HG03064 (cell line): ENCODE measurements around the gene MAPK8.

Experiments used
- ATAC-seq: cut with Tn5 transposase; IDR thresholded peaks from one replicate; pipeline ENCODE4 v1.9.1; 2021; ENCODE audit warnings: low read depth; ENCODE audit not compliant: unreplicated experiment

Gene MAPK8

DNA sequence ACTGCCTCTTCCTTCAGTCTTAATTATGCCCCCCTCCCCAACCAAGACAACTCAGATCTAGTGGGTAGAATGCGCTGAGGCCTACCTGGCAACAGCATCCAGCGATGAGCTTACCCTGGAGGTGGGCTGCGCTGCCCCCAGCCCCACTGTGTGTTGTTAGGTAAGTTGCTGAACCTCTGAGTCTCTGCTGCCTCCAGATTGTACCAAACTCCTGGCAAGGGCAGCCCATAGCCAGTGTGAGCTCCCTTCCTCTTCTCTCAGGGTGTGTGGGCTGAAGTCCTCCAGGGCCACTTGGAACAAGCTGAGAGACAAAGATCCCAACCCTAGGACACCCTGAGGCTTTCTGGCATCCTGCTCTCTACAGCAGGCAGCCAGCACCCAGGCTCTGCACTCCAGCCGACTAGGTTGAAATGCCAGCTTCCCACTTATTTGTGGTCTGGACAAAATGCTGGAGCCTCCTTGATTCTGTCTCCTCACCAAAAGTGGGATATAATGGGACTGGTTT lies 163.1 kb downstream of the MAPK8 start:
- ATAC-seq: no peak

DNA sequence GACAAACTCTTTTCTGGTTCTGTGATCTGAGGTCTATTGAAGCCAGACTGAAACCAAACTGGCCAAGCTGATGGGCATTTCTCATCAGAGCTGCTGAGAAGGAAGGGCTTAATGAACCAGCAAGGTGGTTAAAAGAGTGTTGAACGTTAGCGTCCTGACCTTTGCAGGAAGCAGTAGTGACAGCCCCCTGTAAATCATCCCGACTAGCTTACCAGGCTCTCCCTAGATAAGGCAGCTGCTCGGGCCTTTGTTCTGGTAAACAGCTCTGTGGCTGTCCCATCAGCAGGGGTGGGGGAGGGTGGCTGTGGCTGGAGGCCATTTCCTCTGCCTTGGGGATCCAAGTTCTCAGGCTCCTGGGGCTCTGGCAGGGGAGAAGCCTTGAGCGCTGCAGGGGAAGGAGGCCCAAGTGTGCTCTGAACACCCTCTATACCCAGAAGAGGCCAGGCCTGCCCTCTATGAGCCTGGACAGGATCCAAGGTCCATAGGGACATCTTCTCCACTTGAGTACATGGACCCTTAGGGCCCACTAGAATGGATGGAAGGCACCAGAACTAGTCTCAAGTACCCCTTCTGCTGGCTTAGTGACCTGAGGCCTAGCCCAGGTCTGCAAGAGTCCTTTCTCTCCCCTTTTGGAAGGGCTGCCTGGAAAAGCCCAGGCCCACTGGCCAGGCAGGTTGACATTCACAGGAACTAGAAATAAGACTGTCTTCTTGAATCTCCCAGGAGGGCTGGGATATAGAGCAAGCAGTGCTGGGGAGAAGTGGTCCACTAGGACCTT lies 163.8 kb downstream of the MAPK8 start:
- no peak for ATAC-seq

DNA sequence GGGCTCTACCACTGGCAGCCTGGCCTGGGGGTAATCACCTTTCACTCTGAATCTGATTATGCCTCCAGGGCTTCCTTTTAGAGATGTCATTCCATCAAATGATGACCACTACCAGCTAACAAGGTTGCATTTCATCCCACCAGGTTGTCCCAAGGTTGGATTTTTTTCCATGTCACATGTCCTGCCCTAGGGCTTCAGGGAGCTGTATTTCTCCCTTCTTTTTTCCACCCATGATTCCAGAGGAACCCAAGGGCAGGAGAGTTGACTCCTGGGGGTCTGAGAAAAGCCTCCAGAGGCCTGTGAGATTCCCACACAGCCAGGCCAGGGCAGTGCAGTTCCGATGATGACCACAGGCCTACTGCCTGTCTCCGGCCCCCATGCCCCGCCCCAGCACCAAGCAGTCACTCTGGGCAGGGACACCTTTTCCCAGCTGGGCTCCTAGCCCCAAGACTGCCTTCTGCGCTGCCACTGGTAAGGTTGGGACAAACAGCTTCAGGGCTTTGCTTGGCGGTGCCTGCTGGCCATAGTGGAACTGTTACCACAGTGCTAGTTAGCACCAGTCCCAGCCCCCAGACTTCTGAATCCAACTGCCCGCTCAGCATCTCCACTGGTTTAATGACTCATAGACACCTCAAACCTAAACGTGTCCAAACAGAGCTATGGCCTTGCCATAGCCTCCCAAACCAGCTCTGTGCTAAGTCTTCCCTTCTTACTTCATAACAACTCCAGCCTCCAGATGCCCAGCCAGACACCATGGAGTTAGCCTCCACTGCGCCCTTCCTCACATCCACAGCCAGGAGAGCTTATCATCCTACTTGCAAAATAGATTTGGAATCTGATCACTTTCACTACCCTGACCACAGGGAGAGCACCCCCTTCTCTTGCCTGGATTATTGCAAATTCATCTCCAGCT lies 164.7 kb downstream of the MAPK8 start:
- no peak for ATAC-seq

DNA sequence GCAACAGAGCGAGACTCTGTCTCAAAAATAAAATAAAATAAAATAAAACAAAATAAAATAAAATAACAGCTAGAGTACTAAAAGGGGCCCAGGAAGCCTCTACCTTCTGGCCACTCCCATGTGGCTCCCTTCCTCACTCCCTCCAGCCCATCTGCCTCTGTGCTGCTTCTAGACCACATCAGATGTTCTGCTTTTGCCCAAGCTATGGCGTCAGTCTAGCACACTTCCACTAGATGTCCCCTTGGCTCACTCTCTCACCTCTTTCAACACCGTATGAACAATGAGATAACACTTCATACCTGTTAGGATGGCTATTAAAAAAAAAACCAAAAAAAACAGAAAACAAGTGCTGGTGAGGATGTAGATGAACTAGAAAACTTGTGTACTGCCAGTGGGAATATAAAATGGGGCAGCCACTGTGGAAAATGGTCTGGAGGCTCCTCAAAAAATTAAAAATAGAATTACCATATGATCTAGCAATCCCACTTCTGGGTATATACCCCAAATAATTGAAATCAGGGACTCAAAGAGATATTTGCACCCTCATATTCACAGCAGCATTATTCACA lies 166.1 kb downstream of the MAPK8 start:
- ATAC-seq: no peak

DNA sequence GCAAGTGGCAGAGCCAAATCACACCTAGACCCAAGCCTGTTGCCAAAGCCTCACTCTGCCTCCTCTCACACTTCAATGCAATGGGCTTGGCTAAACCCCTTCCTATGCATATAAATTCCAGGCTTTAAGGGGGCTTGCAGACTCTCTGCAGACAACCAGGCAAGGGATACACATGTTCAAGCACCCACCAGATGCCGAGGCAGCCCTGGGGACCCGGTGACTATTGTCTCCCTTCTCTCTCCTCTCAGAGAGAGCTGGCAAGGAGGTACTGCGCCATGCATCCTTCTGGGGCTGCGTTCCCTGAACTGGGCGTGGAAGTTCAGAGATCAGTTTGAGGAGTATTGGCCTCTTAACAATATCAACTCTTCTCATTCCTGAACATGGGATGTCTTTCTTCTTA lies 167.2 kb downstream of the MAPK8 start:
- ATAC-seq: no peak

DNA sequence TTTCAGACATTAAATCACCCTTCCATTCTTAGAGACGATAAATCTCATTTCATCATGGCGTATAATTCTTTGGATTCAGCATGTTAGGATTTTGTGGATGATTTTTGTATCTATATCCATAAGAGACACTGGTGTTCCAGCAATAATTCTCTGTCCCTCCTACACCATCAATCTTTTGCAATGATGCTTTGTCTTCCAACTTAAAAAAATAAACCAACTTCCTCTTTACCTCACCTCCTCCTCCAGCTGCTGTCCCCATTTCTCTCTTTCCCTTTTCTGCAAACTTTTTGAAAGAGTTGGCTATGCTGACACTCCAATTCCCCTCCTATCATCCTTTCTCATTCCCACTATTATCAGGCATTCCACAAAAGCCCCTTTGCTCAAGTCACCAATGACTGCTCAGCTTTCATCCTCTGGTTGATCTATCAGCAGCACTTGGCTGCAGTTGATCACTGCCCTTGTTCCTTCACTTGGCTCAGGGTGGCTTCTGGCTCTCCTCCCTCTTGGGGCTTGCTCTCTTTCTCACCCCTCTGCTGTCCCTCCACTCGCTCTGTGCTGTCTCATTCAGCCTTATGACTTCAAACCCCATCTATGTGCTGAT lies 168.4 kb downstream of the MAPK8 start:
- no peak for ATAC-seq

DNA sequence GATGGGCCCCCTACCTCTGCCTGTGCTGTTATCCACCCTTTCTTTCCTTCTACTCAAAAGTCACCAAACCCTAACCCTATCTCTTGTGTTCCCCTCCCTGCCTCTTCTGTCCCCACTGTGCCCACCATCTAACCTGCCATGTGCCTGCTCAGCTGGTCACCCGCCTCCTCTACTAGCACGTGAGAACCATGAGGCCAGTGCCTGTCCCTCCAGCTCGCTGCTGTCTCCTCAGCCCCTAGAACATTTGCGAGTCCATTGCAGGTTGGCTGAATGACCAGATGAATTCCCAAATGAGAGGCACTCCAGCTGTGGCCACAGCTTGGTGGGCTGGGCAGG lies 169.4 kb downstream of the MAPK8 start:
- ATAC-seq: no peak

DNA sequence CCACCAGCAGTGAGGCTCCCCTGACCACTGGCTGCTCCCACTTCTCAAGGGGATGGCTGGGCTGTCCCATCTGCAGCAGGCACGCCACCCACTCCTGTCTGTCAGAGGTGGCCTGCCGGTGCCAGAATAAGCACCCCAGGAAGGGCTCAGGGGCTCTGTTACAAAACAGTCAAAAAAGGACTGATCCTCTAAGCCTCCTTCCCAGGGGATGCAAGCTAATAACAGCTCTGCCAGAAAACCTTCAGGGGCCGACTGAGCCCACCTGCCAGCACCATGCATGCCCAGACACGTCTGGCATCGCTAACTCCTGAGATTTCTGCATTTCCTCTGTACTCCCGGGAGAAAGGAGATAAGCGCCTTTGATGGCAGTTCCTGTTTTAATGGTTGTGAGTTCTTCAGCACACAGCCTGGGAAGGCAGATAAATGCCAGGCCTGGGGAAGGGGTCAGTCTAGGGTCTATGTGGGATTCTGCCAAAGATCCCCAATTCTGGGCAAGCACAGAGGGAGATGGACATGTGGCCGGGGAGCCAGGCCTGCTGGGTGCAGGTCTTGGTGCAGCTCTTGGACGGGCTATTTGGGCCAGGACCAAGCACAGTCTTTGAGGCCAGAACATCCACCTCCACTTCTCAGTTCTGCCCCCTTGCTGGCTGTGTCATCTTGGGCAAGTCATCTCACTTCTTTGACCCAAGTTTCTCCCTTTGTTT lies 170.0 kb downstream of the MAPK8 start:
- ATAC-seq: no peak

DNA sequence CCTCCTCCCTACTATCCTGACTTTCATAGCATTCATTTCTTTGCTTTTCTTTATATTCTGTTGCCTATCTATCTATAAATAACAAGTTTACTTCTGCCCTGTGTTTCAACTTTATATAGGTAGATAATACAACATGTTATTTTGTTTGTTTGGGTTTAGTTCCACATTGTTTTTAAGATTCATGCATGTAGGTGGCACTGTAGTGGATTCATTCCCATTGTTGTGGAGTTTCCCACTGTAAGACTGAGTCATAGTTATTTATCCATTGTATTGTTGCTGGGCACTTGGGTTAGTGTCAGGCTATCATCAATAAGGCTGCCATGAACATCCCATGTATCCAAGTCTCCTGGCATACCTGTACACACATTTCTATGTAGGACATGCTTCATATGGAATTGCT lies 170.7 kb downstream of the MAPK8 start:
- no peak for ATAC-seq

DNA sequence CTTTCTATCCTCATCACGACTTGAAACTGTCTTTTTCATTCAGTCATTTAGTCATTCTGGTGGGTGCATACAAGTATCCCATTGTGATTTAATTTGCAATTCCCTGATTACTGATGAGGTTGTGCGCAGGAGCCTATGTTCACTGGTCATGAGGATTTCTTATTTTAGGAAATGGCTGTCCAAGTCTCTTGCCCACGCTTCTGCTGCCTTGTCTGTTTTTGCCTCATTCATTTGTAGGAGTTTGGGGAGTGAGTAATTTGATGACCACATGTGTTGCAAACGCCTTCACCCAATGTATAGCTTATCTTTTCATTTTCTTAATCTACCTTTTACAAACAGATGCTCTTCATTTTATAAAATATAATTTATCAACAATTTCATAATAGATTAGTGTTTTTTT lies 171.1 kb downstream of the MAPK8 start:
- ATAC-seq: no peak

DNA sequence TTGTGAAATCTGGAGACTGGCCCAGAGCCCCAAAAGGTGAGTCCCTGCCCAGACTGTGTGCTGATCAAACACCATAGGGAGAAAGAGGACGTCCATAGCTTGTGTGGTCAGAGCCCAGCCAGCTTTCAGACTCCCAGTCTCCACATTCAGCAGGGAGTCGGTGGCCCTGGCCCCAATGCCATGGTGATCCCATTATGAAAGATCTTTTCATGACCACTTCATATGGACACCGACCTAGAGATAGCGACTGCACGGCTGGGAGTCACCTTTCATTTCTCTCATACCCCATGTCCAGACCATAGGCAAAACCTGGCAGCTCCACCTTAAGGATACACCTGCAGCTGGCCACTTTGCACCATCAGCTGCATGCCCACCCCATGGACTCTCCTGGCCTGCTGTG lies 172.0 kb downstream of the MAPK8 start:
- no peak for ATAC-seq

DNA sequence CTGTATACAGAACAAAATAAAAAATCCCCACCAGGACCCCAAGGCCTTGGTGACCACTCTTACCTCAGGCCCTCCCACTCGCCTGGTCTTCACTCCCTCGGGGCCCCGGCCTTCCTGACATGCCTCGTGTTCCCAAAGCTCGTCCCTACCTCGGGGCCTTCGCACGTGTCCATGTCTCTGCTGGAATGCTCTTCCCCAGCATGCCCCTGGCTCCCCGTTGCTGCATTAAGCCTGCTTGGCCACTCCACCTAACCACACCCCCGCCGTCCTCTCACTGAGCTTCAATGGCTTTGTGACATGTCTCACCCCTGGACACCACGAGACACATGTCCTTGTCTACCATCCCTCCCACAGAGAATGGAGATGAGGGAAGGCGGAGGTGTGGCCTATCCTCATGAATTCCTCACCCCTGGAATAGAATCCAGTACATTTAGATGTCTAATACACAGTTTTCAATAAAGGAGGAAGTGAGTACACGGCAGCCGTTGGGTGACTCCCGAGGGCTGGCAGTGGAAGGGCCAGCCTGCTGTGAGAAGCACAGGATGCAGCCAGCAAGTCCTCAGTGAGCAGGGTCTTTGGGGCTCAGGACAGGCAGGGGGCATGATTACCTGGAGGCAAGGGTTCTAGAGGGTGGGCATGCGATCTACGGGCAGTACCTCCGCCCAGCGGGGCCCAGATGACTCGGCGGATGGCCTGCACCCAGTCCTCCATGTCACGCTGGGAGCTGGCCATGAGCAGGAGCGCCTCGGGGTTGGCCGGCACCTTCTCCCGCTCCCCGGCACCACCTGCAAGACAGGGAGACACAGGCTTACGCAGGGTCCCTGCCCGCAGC lies 172.7 kb downstream of the MAPK8 start:
- ATAC-seq: no peak

DNA sequence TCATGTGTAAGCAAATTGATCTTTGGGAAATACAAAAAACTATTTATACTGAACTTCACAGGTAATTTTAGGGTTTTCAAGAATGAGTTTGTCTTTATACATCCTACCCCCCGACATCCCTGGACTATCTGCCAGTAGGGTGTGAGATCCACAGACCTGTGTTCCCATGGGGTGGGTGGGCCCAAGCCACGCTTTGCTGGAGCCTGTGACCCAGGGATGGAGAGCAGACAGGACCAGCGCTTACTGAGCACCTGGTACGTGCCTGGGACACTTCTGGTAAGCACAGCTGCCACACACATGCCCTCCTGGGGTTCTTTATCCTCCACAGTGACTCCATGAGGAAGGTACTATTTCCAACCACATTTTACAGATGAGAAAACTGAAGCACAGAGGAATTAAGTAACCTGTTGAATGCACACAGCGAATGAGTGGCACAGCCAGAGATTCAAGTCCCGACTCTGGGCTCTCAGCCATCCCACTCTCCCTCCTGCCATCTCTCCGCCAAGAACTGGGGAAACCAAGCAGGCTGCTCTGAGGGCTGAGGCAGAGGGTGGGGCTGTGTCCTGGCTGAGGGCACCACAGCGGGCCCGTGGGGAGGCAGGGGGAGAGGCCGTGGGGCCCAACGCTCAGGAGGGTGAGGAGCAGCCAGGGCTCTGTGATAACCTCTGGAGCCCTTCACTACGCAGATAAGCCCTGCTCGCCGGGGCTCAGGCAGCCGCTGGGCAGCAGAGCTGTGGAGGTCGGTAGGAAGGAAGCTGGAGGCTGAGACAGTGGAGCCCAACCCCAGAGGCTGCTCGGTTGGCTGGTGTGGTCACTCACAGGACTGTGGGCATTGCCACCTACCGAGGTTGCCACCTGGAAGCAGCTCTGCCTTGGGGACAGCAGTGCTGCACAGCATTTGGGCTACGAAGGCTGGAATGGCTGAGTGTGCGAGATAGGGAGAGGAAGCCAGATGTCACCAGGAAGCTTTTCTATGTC lies 174.2 kb downstream of the MAPK8 start:
- no peak for ATAC-seq

DNA sequence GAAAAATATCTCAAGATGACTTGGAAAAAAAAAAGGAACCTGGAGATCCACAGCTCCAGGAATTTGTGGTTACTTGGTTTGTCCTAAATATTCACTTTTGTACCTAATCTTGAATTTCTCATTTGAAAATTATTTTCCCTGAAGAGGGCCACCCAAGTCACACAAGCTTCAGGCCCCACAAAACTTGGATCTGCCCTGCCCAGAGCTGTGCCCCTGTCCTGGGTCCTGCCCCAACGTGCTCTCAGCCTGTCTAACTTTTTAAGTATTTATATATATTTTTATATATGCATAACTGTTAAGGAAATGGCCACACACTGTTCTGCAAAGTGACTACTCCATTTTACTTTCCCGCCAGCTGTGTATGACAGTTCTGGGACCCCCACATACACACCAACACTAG lies 174.9 kb downstream of the MAPK8 start:
- no peak for ATAC-seq

DNA sequence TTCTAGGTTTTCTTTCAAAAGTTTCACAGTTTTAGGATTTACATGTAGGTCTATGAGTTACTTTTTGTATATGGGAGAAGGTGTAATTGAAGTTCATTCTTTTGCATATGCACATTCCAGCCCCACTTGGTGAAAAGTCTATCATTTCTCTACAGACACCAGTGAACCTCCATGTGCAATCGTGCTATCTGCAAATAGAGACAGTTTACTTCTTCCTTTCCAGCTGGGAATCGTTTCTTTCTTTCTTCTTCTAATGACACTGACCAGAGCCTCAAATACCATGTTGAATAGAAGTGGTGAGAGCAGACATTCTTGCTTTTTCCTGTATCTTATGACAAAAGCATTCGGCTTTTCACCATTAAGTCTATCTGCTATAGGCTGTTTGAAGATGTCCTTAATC lies 175.7 kb downstream of the MAPK8 start:
- ATAC-seq: no peak

DNA sequence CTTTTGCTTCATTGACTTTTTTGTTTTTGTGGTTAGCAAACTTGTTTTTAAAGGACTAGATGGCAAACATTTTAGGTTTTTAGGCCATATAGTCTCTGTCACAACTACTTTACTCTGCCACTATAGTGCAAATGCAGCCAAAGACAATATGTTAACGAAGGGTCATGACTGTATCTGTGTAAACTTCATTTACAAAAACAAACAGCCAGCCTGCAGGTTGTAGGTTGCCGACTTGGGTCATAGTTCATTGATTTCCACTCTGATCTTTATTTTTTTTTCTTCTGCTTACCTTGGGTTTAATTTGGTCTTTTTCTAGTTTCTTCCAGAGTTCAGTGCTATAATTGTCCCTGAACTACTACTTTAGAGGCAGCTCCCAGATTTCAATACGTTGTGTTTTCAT lies 178.4 kb downstream of the MAPK8 start:
- no peak for ATAC-seq

DNA sequence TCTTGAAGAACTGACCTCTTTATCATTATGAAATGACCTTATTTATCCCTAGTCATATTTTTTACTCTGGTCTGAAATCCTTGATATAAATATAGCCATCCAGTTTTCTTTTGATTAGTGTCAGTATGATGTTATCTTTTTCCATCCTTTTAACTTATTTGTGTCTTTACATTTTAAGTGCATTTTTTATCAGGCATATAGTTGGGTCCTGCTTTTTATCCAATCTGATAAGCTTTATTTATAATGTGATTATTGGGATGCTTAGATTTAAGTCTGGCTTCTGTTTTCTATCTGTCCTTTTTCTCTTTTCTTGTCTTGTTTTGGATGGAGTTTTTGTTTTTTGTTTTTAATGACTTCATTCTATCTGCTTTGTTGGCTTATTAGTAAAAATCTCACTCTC lies 179.2 kb downstream of the MAPK8 start:
- ATAC-seq: no peak

DNA sequence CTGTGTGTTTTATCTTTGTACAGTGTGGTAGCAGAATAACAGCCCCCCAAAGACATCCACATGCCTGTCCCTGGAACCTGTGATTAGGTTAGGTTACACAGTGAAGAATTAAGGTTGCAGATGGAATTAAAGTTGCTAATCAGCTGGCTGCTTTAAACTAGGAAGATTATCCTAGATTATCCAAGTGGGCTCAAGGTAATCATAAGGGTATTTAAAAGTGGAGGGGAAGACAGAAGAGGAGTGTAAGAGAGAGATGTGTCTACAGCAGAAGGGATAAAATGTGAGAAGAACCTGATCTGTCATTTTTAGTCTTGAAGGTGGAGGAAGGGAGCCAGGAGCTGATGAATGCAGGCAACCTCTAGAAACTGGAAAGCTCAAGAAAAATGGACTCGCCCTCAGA lies 180.8 kb downstream of the MAPK8 start:
- no peak for ATAC-seq
